ENCODE data around the gene NPBWR2. TPM values are rescaled to one million over a fixed set of nuclear protein-coding genes. Genes with fewer than 3 reads are reported as not detected.

NPBWR2 gene
- polyA plus RNA-seq, 1 donor from 2014 or later, result not detected

- Histone ChIP-seq H3K79me2 (replicated peaks; ENCODE audit: insufficient read depth, low read length) (no peaks in the 10 kb centered on the region), H2AFZ (ENCODE audit: low read depth, low read length) (no peak overlapping the region), H3K9ac (ENCODE audit: low read length) (no peak overlapping the region), H4K20me1 (ENCODE audit: insufficient read depth) (no peaks in the 10 kb centered on the region), H3K9me3 (ENCODE audit: low read length) (no peaks in the 10 kb centered on the region), H3K9me2 (ENCODE audit: insufficient read depth, low read length) (no peaks in the 10 kb centered on the region), H3F3A (ENCODE audit: insufficient read depth, low read length, poor library complexity, severe bottlenecking) (no peaks in the 10 kb centered on the region), H3K4me3 (ENCODE audit: low read length) (no peak overlapping the region), H3K27me3 (ENCODE audit: insufficient read depth, low read depth, low read length) (no peaks in the 10 kb centered on the region), H3K4me2 (ENCODE audit: low read length) (no peak overlapping the region), H3K36me3 (ENCODE audit: insufficient read depth, low read length) (no peaks in the 10 kb centered on the region), H3K27ac (ENCODE audit: low read length) (no peak overlapping the region)
- TF ChIP-seq RAD21 (conservative IDR thresholded peaks at IDR 0.05), result no peak
- TF ChIP-seq, protein P1, sequence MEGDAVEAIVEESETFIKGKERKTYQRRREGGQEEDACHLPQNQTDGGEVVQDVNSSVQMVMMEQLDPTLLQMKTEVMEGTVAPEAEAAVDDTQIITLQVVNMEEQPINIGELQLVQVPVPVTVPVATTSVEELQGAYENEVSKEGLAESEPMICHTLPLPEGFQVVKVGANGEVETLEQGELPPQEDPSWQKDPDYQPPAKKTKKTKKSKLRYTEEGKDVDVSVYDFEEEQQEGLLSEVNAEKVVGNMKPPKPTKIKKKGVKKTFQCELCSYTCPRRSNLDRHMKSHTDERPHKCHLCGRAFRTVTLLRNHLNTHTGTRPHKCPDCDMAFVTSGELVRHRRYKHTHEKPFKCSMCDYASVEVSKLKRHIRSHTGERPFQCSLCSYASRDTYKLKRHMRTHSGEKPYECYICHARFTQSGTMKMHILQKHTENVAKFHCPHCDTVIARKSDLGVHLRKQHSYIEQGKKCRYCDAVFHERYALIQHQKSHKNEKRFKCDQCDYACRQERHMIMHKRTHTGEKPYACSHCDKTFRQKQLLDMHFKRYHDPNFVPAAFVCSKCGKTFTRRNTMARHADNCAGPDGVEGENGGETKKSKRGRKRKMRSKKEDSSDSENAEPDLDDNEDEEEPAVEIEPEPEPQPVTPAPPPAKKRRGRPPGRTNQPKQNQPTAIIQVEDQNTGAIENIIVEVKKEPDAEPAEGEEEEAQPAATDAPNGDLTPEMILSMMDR (IDR thresholded peaks at IDR 0.05; ENCODE audit: poor library complexity, severe bottlenecking), result no peak
- TF ChIP-seq POLR2AphosphoS5 (IDR thresholded peaks at IDR 0.05), result no peak
- no peak for TF ChIP-seq SMC3 (conservative IDR thresholded peaks at IDR 0.05; ENCODE audit: poor library complexity)
- TF ChIP-seq, protein P2, sequence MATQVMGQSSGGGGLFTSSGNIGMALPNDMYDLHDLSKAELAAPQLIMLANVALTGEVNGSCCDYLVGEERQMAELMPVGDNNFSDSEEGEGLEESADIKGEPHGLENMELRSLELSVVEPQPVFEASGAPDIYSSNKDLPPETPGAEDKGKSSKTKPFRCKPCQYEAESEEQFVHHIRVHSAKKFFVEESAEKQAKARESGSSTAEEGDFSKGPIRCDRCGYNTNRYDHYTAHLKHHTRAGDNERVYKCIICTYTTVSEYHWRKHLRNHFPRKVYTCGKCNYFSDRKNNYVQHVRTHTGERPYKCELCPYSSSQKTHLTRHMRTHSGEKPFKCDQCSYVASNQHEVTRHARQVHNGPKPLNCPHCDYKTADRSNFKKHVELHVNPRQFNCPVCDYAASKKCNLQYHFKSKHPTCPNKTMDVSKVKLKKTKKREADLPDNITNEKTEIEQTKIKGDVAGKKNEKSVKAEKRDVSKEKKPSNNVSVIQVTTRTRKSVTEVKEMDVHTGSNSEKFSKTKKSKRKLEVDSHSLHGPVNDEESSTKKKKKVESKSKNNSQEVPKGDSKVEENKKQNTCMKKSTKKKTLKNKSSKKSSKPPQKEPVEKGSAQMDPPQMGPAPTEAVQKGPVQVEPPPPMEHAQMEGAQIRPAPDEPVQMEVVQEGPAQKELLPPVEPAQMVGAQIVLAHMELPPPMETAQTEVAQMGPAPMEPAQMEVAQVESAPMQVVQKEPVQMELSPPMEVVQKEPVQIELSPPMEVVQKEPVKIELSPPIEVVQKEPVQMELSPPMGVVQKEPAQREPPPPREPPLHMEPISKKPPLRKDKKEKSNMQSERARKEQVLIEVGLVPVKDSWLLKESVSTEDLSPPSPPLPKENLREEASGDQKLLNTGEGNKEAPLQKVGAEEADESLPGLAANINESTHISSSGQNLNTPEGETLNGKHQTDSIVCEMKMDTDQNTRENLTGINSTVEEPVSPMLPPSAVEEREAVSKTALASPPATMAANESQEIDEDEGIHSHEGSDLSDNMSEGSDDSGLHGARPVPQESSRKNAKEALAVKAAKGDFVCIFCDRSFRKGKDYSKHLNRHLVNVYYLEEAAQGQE (IDR thresholded peaks at IDR 0.05; ENCODE audit: borderline replicate concordance), result no peak
- TF ChIP-seq EZH2 (IDR thresholded peaks at IDR 0.05; ENCODE audit: borderline replicate concordance, insufficient read depth, low read length, poor library complexity, severe bottlenecking), result no peak
- TF ChIP-seq MXI1 (conservative IDR thresholded peaks at IDR 0.05; ENCODE audit: poor library complexity, severe bottlenecking), result no peak
- no peak for TF ChIP-seq TAF1 (IDR thresholded peaks at IDR 0.05; ENCODE audit: low read depth)
- TF ChIP-seq EP300 (conservative IDR thresholded peaks at IDR 0.05; ENCODE audit: poor library complexity, severe bottlenecking), result no peak
Measured at GRCh38 chr20:64144144-64144912, 37.0 kb upstream of the NPBWR2 start.

DNA sequence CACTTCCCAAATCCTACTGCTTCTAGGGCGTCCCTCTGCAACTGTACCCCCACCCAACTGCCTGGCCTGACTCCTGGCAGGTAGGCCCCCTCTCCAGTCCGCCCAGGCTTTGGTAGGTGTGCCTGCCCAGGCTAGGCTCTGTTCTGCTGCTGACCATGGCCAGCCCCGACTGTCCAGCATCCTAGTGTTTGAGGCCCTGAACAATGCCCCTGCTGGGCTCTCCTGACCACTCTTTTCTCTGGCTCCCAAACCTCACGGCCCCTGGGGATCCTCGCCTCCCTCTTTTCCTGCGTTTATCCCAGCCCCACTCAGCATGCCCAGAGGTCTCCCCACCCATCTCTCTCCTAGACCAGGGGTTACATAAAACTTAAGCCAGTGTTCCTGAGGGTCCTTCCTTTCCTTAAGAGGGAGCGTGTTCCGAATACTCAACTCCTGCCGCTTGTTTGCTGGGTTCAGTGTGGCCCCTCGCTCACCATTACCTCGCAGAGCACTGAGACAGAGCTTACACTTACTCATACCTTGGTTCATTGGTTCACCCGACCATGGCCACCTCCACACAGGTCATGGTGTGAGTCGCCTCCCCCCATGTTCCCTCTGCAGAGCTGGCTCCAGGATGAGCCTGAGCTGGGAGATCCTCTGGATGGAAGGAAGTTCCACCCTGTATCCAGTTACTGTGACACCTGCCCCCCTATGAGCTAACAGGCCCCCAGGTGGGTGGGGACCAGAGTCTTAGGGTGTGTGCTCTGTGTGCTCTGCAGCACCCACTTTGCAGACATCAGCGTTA is 35.8 kb upstream of the NPBWR2 start:
- Histone ChIP-seq H3K4me2 (ENCODE audit: low read length) (no peak overlapping the region), H3K9ac (ENCODE audit: low read length) (no peak overlapping the region), H3K9me3 (ENCODE audit: low read length) (no peaks in the 10 kb centered on the region), H3K4me3 (ENCODE audit: low read length) (no peak overlapping the region), H3K27ac (ENCODE audit: low read length) (no peak overlapping the region), H3K9me2 (ENCODE audit: insufficient read depth, low read length) (no peaks in the 10 kb centered on the region), H3K27me3 (ENCODE audit: insufficient read depth, low read depth, low read length) (no peaks in the 10 kb centered on the region), H3F3A (ENCODE audit: insufficient read depth, low read length, poor library complexity, severe bottlenecking) (no peaks in the 10 kb centered on the region), H4K20me1 (ENCODE audit: insufficient read depth) (no peaks in the 10 kb centered on the region), H3K79me2 (replicated peaks; ENCODE audit: insufficient read depth, low read length) (no peaks in the 10 kb centered on the region), H3K36me3 (ENCODE audit: insufficient read depth, low read length) (no peaks in the 10 kb centered on the region), H2AFZ (ENCODE audit: low read depth, low read length) (no peak overlapping the region)
- no peak for TF ChIP-seq TAF1 (IDR thresholded peaks at IDR 0.05; ENCODE audit: low read depth)
- TF ChIP-seq MXI1 (conservative IDR thresholded peaks at IDR 0.05; ENCODE audit: poor library complexity, severe bottlenecking), result no peak
- no peak for TF ChIP-seq SMC3 (conservative IDR thresholded peaks at IDR 0.05; ENCODE audit: poor library complexity)
- no peak for TF ChIP-seq EZH2 (IDR thresholded peaks at IDR 0.05; ENCODE audit: borderline replicate concordance, insufficient read depth, low read length, poor library complexity, severe bottlenecking)
- TF ChIP-seq, protein P1 (IDR thresholded peaks at IDR 0.05; ENCODE audit: poor library complexity, severe bottlenecking), result no peak
- TF ChIP-seq, protein P2 (IDR thresholded peaks at IDR 0.05; ENCODE audit: borderline replicate concordance), result no peak
- TF ChIP-seq RAD21 (conservative IDR thresholded peaks at IDR 0.05), result no peak
- no peak for TF ChIP-seq EP300 (conservative IDR thresholded peaks at IDR 0.05; ENCODE audit: poor library complexity, severe bottlenecking)
- TF ChIP-seq POLR2AphosphoS5 (IDR thresholded peaks at IDR 0.05), result no peak

Measured in neural cell (in vitro differentiated cells).